GM12891 (cell line): ENCODE measurements around the gene TPI1.

Source experiments
- PAX5 ChIP-seq: IDR thresholded peaks from 2 replicates; pipeline ENCODE4 v1.6.1; 2011; ENCODE audit warnings: low read length, moderate library complexity, mild to moderate bottlenecking; ENCODE audit not compliant: insufficient read depth, severe bottlenecking
- POLR2A ChIP-seq: IDR thresholded peaks from 2 replicates; pipeline ENCODE4 v1.6.1; 2011; ENCODE audit warnings: low read depth, low read length, control low read depth
- POLR2AphosphoS5 ChIP-seq: IDR thresholded peaks from 2 replicates; pipeline ENCODE4 v1.6.1; 2011; ENCODE audit warnings: low read depth, low read length, control low read depth
- POU2F2 ChIP-seq: IDR thresholded peaks from 2 replicates; pipeline ENCODE4 v1.6.1; 2011; ENCODE audit warnings: low read depth, mild to moderate bottlenecking, control low read depth, low read length, moderate library complexity
- SPI1 ChIP-seq: IDR thresholded peaks from 2 replicates; pipeline ENCODE4 v1.6.1; 2011; ENCODE audit warnings: low read depth, low read length, control low read depth
- TAF1 ChIP-seq: IDR thresholded peaks from 2 replicates; pipeline ENCODE4 v1.6.1; 2011; ENCODE audit warnings: low read depth, low read length, control low read depth

GRCh38 chr12:6827437-6827911 is 39.9 kb upstream of the TPI1 start:
- TF ChIP-seq POLR2A (no peak), POLR2AphosphoS5 (no peak), PAX5 (no peak), SPI1 (no peak), POU2F2 (no peak), TAF1 (no peak)
